ENCODE results near the gene ATXN7. TPM values are rescaled to one million over a fixed set of nuclear protein-coding genes. Genes with fewer than 3 reads are reported as not detected.

The ATXN7 gene, protein sequence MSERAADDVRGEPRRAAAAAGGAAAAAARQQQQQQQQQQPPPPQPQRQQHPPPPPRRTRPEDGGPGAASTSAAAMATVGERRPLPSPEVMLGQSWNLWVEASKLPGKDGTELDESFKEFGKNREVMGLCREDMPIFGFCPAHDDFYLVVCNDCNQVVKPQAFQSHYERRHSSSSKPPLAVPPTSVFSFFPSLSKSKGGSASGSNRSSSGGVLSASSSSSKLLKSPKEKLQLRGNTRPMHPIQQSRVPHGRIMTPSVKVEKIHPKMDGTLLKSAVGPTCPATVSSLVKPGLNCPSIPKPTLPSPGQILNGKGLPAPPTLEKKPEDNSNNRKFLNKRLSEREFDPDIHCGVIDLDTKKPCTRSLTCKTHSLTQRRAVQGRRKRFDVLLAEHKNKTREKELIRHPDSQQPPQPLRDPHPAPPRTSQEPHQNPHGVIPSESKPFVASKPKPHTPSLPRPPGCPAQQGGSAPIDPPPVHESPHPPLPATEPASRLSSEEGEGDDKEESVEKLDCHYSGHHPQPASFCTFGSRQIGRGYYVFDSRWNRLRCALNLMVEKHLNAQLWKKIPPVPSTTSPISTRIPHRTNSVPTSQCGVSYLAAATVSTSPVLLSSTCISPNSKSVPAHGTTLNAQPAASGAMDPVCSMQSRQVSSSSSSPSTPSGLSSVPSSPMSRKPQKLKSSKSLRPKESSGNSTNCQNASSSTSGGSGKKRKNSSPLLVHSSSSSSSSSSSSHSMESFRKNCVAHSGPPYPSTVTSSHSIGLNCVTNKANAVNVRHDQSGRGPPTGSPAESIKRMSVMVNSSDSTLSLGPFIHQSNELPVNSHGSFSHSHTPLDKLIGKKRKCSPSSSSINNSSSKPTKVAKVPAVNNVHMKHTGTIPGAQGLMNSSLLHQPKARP
- total RNA-seq, result 5.0 and 19.6 TPM in 2 replicates

DNA sequence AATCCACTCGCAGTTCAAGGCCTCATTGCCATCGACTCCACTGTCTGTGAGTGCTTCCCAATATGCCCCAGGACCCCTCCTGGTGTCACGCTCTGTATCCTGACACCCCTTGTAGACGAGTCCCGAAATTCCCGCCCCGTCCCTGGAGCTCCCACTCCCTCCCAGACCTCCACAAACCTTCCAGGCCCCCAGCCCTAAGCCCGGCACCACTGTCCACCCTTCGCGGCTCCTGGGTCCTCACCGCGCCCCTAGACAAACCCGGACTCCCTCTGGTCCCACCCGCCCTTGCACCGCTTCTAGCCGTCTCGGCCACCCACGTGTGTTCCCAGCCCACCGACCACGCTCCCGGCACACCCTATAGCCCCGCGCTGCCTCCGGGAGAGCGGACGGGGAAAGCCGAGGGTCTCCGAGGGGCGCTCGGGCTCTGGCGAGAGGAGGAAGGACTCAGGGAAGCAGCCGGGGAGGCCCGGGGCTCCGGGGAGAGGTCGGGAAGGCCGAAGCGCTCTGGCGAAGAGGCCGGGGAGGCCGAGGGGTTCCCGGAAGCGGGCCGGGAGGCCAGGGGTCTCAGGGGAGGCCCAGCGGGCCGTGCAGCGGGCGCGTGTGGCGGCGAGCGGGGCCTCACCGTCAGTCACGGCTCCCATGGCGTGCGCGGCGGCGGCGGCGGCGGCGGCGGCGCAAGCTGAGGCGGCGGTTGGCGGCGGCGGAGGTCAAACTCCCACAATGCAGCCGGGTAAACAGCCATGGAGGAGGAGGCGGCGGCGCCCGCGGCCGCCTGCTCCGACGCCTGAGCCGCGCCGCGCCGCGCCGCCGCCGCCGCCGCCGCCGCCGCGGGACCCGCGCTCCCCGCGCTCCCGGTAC, at the start of gene ATXN7, which contains the start of gene THOC7:
Gene ATXN7 (plus strand): TSS at position 718 of the 858 bp plus-strand sequence. CDS start 48,732 bp downstream, outside the sequence.
Gene THOC7 (minus strand): TSS at position 656 of the 858 bp plus-strand sequence. CDS start 15 bp downstream, at position 641.

DNA sequence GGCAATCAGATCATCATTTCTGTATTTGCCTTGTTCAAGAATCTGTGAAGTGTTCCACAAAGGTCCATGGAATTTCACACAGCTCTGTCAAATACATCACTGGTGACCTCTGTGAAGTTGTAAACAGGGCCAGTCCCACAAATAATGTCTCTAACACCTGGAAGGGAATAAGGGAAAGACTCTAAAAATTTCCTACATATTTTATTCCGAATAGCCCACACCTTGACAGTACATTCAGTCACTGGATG, 44.6 kb upstream of the ATXN7 start, which contains the start of gene C3orf49:
Gene C3orf49 (plus strand): TSS at position 149 of the 248 bp plus-strand sequence. CDS start 173 bp downstream, outside the sequence.

DNA sequence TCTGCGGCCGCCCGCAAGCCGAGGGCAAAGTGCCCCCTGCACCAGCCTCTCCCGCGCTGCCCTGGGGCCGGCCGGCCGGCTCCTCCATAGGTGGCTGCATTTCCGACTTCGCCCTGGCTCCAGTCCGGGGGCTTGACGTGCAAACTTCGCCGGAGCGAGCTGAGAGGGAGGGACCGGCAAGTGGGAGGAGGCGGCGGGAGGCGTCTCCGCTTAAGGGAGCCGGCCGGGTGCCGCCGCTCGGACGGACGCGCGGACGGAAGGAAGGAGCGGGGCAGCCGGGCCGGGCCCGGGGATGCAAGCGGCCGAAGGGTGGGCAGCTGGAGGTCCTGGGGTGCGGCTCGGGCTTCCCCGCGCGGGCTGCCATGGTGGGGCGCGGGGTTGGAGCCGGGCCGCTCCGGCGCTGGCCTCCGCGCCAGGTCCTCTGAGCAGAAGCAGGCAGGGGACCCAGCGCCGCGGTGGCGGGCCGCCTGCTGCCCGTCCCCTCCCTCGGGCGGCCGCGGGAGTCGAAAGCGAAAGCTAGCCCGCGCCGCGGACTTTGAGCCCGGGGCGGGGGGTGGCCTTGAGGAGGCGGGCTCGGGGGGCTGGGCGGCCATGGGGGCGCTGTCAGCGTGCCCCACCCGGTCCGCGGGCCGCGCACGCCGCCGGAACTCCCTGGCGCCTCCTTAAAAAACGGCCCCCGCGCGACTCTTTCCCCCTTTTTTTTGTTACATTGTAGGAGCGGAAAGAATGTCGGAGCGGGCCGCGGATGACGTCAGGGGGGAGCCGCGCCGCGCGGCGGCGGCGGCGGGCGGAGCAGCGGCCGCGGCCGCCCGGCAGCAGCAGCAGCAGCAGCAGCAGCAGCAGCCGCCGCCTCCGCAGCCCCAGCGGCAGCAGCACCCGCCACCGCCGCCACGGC, 48.5 kb downstream of the ATXN7 start, which contains the start of gene SCAANT1:
Gene SCAANT1 (minus strand): TSS at position 511 of the 895 bp plus-strand sequence.

DNA sequence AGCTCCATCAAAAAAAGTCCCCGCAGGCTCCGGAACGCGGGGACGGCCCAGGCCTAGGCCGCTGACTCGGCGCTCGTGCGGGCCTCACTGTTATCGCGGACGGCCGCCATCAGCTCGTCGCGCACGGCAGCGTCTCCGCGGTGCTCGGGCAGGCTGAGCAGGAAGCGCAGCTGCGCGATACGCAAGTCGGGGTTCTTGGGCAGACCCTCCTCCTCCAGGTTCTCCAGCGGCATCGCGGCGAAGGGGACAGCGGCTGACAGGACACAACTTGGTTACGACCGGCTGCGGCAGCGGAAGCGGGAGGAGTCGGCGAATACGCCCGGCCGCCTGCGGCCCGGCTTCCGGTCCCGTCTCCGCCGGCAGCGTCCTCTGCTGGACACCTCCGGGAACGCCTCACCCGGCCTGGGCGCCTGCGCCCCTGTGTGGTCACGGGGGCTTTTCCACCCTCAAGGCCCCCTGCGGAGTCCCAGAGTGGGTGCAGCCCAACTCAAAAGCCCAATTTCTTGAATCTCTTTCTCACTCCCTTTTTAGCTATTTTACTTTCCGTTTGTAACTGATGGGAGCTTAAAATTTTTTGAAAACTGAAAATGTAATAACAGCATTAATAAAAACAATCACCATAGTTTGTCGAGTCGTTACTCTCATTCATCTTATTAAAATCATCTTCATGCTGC, 159.7 kb downstream of the ATXN7 start, which contains the start of gene PSMD6:
Gene PSMD6 (minus strand): TSS at position 308 of the 674 bp plus-strand sequence. CDS start 75 bp downstream, at position 233.

Other genes with a start within 250 kb of the ATXN7 start
- gene SNTN, start 211.2 kb upstream of the ATXN7 start, total RNA-seq, result not detected in 2 replicates
- gene C3orf49, start 44.6 kb upstream of the ATXN7 start, total RNA-seq, result not detected in 2 replicates
- 46.1 and 75.7 TPM in 2 replicates for gene THOC7, start 62 bp upstream of the ATXN7 start, total RNA-seq
- gene SCAANT1, start 48.5 kb downstream of the ATXN7 start, total RNA-seq, result not detected in 2 replicates
- 116 and 137 TPM in 2 replicates for gene PSMD6, start 159.6 kb downstream of the ATXN7 start, total RNA-seq

Measured in myometrial cell (primary cell).